ENCODE results near the gene KRT12. TPM values are rescaled to one million over a fixed set of nuclear protein-coding genes. Genes with fewer than 3 reads are reported as not detected.

The KRT12 gene
- total RNA-seq, 1 donor from 2014 or later, result not detected

GRCh38 chr17:40821536-40821935, 45.5 kb downstream of the KRT12 start:
- TF ChIP-seq POLR2A (IDR thresholded peaks at IDR 0.05) (no peak), POLR2AphosphoS5 (IDR thresholded peaks at IDR 0.05; ENCODE audit: insufficient read depth in 1 of 2, low read depth in 1 of 2) (no peak), CTCF (IDR thresholded peaks at IDR 0.05) (no peak)
- H3K4me1 ChIP-seq, result peaks cover 22% of the 10 kb centered on the region
- peak overlapping the region in 1 of 2 donors; percentile 76 for H3K4me3 ChIP-seq
- intact Hi-C loops (cut with DNase I), result no loop called here
- no peaks in the 10 kb centered on the region for H3K9me3 ChIP-seq
- no peak overlapping the region for H3K27ac ChIP-seq
- no peaks in the 10 kb centered on the region for H3K27me3 ChIP-seq
- no peak for DNase-seq (ENCODE audit: extremely low spot score in 2 of 2)
- peaks cover 0 to 10% of the 10 kb centered on the region in 2 donors for H3K36me3 ChIP-seq

DNA sequence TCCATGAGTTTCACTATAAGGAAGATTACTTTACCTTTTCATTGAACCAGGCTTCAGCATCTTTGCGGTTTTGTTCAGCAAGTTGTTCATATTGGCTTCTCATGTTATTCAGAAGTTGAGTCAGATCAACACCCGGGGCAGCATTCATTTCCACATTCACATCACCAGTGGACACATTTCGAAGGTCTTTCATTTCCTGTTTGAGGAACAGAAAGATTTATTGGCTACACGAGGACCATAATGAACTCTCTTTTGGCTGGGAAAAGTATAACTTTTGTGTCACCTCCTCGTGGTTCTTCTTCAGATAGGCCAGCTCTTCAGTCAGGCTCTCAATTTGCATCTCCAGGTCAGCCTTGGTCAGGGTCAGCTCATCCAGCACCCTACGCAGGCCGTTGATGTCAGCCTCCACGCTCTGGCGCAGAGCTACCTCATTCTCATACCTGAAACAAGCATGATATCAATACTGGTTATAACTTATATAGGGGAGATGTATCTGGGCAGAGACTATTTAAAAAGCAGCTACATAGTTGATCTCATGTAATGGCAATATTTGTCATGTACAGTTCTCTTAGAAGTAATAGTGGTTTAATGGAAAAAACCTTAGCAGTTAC, 46.7 kb downstream of the KRT12 start:
- intact Hi-C loops (cut with DNase I), result no loop called here
- Histone ChIP-seq H3K27ac (no peak overlapping the region), H3K9me3 (no peaks in the 10 kb centered on the region), H3K27me3 (no peaks in the 10 kb centered on the region), H3K4me1 (peaks cover 22% of the 10 kb centered on the region), H3K4me3 (peak overlapping the region in 1 of 2 donors; percentile 76), H3K36me3 (peaks cover 0 to 10% of the 10 kb centered on the region in 2 donors)
- TF ChIP-seq POLR2AphosphoS5 (IDR thresholded peaks at IDR 0.05; ENCODE audit: insufficient read depth in 1 of 2, low read depth in 1 of 2) (no peak), POLR2A (IDR thresholded peaks at IDR 0.05) (no peak), CTCF (IDR thresholded peaks at IDR 0.05) (no peak)
- no peak for DNase-seq (ENCODE audit: extremely low spot score in 2 of 2)

GRCh38 chr17:40819528-40820125, 47.4 kb downstream of the KRT12 start:
- Histone ChIP-seq H3K4me1 (peaks cover 22% of the 10 kb centered on the region), H3K4me3 (peak overlapping the region; percentile 59 to 76), H3K27ac (peak overlapping the region; percentile 88), H3K27me3 (no peaks in the 10 kb centered on the region), H3K9me3 (no peaks in the 10 kb centered on the region), H3K36me3 (peaks cover 0 to 10% of the 10 kb centered on the region in 2 donors)
- TF ChIP-seq POLR2AphosphoS5 (IDR thresholded peaks at IDR 0.05; ENCODE audit: insufficient read depth in 1 of 2, low read depth in 1 of 2), result no peak
- no peak for TF ChIP-seq CTCF (IDR thresholded peaks at IDR 0.05)
- TF ChIP-seq POLR2A (IDR thresholded peaks at IDR 0.05), result no peak
- no peak for DNase-seq (ENCODE audit: extremely low spot score in 2 of 2)
- intact Hi-C loops (cut with DNase I), result no loop called here

GRCh38 chr17:40818733-40819527, 48.1 kb downstream of the KRT12 start:
- DNase-seq (ENCODE audit: extremely low spot score in 2 of 2), result no peak
- H3K9me3 ChIP-seq, result no peaks in the 10 kb centered on the region
- H3K27ac ChIP-seq, result peak overlapping the region; percentile 88
- peaks cover 0 to 10% of the 10 kb centered on the region in 2 donors for H3K36me3 ChIP-seq
- peaks cover 22% of the 10 kb centered on the region for H3K4me1 ChIP-seq
- peak overlapping the region; percentile 59 to 76 for H3K4me3 ChIP-seq
- H3K27me3 ChIP-seq, result no peaks in the 10 kb centered on the region
- intact Hi-C loops (cut with DNase I), result no loop called here
- peak in 1 of 2 donors; percentile 56 for TF ChIP-seq POLR2A (IDR thresholded peaks at IDR 0.05)
- TF ChIP-seq POLR2AphosphoS5 (IDR thresholded peaks at IDR 0.05; ENCODE audit: insufficient read depth in 1 of 2, low read depth in 1 of 2), result peak in 1 of 2 donors; percentile 12
- TF ChIP-seq CTCF (IDR thresholded peaks at IDR 0.05), result no peak
